Activated CD4-positive, CD25-positive, alpha-beta regulatory T cell treated with anti-CD3 and anti-CD28 coated beads, Interleukin-2, amount 50 U/mL, for 16 hours (primary cell): ENCODE data around the gene MED27.

ENCODE experiments used
- DNase-seq: peaks from one replicate; pipeline ENCODE4 v3.0.0-alpha.2; 2020; ENCODE audit warnings: low read depth, low spot score

MED27 gene

DNA sequence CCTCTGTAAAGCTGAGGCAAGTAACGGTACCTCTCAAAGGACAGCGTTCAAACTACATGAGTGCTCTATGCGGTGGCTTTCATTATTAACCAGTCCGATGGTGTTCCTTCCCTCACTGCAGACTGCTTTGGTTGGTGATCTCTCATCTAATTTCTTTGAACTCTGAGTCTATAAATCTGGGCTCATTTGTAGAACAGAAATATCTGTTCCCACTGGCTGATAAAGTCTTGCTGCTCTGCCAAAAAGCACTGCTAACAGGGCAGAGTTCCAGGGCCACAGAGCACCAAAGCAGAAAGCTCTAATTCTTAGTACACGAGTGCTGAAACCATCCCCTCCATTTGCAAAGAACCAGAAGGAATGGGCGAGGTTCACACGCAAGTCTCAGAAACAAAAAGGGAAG lies 81.9 kb downstream of the MED27 start:
- no peak for DNase-seq

DNA sequence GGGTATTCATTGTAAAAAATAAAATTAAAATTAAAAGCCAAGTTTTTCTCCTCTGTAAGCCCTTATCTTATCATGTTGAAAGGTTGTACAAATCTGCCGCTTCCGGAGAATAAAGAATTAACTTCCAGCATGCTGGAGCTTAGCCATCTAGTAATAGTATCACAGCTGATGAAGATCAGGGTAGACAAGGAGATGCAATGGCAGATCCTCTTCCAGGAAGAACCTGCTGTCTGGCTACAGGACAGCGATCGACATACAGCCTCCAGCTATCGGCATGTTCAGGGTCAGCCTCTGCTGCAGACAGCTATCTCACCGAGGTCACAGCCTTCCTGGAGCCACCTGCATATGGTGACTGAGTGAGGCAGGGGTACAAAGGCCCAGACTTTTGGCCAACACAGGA lies 82.6 kb downstream of the MED27 start:
- DNase-seq = no peak

DNA sequence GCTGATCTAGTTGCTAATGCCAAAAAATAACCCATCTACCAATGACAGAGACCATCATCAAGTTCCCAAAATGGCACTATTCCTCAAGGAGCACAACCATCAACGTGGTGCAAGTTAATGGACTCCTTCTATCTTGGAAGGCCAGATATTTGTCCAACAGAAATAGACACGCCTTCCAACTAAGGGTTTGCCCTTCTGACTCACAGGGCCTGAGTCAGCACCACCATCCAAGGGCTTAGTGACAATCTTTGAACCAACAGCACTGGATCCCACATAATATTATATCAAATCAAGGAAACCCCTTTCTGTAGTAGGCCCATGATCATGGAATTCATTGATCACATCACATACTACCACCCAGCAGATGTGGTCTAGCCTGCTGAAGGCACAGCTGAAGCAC lies 84.3 kb downstream of the MED27 start:
- no peak for DNase-seq

DNA sequence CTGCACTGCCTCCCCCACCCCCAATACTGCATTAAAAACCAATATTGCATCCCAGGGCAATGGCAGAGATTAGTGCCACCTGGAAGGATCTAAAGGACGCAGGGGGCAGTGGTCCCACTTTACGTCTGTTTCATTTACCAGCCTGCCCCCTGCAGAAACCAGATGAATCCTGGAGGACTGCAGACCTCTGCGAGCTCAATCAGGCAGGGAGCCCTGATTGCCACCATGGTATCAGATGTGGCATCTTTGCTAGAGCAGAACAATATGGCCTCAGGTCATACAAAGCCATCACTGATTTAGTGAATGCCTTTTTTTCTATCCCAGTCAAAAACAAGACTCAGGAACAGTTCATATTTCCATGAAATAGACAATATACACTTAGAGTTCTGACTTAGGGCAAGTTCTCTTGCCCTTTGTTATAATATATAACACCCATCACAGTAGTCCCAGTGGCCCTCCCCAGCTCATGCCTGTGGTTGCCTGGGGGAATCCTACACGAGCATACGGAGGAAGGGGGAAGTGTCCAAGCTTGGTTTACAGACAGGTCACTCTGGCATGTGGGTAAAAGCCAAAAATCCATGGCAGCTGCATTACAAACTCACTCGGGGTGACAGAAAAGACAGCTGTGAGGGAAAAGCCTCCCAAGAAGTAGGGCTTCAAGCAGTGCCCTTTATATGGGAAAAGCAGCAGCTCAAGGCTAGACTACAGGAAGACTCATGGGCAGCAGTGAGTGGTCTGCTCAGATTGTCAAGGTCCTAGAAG lies 85.1 kb downstream of the MED27 start:
- no peak for DNase-seq

DNA sequence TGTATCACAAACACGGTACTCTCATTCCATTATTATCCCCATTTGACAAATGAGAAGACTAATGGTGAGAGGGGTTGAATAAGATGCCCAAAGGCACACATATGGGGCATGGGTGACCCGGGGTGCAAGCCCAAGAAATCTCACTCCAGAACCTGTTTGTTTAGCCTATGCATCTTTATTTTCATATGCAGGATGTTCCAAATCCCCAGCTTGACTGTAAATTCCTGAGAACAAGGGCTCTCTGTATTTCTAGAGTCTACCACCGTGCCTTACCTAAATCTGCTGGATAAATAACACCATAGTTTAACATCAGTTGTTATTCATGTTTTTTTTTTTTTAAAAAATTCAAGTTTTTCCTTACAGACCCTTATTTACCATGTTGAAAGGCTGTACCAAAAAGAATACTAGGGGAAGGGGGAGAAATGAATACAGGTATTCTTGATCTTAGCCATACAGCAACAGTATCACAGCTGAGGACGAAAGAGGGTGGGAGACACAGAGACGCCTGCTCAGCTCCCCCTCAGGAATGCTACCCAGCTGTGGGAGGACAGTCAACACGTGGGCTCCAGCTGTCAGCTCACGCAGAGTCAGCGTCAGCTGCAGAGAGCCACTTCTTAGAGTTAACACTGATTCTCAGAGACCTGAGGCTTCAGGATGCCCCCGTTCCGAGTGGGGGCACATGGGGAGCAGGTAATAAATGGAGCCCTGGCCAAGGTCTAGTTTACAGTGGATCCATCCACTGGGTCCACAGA lies 86.6 kb downstream of the MED27 start:
- DNase-seq = no peak

DNA sequence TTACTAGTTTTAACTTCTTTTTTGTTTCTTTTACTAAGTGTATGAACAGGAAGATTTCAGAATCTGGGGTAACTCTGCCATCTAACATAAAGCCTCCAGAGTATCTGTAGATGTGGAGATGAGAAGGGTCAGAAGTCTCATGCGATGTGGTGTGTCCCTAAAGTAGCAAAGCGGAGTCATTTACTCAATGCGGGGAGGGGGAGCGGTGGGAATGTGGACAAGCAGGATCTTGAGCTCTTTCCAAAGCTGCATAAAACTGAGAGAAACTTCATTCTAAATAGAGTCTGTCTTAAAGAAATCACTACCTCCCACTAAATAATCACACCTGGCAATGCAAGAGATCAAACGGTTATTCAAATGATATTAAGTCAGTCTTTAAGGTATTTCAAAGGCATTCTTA lies 92.4 kb downstream of the MED27 start:
- no peak for DNase-seq

DNA sequence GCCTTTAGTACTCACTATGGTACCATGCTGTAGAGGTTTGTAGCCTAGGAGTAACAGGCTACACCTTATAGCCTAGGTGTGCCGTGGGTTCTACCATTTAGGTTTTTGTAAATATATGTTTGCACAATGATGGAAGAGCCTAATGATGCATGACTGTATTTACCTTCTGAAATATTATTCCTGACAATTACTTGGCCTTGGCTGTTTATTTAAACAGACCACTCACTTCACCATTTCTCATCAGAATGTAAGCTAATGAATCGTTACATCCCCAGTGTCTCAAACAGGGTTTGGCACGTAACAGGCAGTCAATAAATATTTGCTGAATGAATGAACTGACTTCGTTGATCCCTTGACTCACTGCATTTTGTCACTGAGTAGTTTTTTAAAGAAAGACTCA lies 93.1 kb downstream of the MED27 start:
- no peak for DNase-seq

DNA sequence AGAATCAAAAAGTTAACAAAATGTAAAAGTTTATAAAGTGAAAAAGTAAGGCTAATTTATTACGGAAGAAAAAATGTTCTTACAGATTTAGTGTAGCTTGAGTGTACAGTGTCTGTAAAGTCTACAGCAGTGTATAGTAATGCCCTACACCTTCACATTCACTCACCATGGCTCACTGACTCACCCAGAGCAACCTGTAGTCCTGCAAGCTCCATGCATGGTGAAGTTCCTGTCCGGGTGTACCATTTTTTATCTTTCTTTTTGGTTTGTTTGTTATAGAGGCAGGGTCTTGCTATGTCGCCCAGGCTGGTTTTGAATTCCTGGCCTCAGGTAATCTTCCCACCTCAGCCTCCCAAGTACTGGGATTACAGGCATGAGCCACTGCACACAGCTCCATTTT lies 93.6 kb downstream of the MED27 start:
- no peak for DNase-seq

DNA sequence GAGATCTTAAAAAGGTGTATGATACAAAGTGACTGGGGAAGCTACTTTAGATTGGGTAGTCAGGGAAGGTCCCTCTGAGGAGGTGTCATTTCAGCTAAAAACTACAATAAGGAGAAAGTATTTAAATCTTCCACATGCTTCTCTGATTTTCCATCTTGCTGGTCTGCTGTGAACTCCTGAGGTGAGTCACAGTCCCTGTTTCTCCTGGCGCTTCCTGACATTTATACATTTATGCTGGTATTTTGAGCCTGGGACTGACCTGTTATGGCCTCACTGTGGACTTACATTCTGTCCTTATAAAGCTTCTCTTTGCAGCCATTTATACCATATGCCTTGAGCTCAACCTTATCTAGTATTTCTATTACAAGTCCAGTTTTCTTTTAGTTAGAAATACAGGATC lies 95.1 kb downstream of the MED27 start:
- DNase-seq = no peak

DNA sequence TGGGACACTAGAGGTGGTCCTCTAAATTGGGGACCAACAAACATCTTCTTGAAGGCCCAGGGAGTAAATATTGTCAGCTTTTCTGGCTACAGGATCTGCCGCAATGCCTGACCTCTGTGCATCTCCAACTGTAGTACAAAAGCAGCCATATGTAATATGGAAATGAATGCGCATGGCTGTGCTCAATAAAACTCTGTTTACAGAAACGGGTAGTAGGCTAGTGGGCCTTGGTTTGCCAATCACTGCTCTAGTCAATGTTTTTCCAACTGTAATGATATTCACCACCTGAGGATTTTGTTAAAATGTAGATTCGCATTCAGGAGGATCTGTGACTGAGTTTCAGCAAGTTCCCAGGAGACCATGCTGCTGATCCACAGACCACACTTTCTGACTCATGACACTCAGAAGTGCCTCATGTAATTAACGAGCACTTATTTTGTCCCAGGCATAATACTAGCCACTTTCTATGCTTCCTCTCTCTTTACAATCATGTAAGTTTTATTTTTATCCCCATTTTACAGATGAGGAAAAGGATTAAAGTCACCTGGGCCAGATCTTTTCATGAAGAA lies 96.9 kb downstream of the MED27 start:
- DNase-seq = no peak

DNA sequence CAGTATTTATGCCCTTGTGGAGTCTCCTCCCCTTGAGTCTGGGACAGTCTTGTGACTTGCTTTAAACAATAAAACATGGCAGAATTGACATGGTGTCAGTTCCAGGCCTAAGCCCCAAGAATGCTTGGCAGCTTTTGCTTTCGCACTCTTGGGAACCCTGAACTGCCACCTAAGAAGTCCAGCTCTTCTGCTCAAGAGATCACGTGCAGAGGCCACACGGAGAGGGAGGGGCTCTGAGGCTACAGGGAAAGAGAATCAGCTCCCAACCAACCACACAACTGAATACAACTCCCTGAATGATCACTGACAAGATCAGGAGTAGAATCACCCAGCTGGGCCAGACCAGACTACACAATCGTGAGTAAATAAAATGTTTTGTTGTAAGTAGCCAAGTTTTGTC lies 97.6 kb downstream of the MED27 start:
- no peak for DNase-seq

DNA sequence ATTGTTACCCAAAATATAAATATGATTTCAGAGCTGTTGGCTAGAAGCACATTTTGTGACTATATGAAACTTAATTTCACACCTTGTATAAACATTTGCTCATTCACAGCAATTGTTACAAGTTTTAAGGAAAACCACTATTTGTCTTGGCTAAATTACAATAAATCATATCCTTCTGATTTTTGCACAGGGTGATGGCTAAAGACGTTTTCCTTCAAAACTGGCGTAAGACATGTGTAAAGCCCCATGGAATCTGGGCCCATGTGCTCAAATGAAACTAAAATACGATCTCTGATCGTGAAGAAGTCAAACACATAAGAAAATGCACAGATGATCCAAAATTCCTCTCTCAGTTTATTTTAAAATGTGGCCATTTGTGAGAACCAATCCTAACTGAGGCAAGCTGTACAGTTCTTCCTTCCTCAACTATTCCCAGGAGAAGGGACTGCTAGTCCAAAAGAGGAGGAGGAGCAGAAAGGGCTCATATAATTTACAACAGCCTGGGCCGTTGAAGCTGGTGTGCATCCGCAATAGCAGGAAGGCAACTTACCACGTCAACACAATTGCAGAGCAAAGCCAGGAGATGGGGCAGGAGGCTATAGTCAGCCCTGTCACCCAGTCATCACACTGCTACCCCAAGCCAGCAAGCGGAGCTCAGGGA lies 98.4 kb downstream of the MED27 start:
- no peak for DNase-seq

DNA sequence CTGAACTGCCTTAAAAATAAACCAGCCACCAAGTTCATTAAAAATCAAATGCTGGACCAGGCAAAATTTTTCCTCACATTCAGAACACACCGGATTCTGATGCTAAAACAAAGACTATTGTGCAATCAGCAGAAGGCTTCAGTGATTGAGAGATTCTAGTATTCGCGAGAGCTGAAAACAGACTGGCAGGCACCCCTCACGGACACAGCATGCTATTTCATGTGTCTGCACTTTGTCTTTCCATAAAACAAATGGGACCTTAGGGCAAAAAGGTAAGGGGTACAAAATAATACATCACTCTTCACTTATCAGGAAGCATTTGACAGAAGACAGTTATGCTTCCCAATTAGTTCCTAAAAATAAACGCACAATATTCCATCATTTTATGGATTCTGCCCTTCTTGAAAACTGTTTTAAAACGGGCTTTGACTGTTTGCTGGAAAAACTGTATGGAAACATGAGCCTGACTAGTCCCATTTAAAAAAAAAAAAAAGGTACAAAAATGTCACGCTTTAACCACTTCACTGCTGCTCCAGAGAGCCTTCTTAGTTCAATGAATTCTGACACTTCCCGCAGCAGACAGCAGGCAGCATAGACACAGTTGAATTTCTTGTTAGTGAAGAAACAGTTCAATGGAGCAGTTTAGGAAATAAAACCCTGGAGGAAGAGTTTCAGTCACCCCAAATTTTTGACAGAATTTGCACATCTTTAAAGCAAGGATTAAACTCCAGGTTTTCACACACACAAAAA lies 99.2 kb downstream of the MED27 start:
- no peak for DNase-seq

DNA sequence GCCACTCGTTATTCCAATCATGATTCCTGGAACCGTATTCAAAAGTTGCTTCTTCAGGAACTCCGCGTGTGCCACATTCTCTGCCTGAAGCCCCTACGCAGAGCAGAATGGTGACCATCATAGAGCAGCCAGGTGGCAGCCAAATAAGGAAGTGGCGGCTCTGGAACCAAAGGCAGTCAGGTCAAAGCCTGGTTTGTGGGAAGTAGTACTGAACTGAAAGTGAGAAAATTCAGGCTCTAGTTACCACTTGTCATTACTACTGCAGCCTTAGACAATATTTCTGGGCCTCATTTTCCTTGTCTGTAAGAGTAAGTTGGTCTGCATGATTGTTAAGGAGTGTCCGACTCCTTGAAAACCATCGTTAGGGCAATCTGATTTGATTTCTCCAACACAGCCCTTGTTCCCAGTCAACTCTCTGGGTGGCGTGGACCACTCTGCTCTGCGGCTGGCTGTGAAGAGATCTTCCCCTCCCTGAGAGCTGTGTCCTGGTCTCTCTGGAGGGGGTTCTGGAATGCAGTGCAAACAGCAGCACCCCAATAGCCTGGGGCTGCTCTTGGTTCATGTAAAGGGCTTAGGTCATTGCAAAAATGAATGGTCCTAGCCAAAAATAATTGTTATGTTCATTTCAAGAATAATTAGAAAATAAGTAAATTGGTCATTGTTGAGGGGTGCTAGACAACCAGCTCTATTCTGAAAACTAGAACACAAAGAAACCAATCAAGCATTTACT lies 102.4 kb downstream of the MED27 start:
- DNase-seq = no peak

DNA sequence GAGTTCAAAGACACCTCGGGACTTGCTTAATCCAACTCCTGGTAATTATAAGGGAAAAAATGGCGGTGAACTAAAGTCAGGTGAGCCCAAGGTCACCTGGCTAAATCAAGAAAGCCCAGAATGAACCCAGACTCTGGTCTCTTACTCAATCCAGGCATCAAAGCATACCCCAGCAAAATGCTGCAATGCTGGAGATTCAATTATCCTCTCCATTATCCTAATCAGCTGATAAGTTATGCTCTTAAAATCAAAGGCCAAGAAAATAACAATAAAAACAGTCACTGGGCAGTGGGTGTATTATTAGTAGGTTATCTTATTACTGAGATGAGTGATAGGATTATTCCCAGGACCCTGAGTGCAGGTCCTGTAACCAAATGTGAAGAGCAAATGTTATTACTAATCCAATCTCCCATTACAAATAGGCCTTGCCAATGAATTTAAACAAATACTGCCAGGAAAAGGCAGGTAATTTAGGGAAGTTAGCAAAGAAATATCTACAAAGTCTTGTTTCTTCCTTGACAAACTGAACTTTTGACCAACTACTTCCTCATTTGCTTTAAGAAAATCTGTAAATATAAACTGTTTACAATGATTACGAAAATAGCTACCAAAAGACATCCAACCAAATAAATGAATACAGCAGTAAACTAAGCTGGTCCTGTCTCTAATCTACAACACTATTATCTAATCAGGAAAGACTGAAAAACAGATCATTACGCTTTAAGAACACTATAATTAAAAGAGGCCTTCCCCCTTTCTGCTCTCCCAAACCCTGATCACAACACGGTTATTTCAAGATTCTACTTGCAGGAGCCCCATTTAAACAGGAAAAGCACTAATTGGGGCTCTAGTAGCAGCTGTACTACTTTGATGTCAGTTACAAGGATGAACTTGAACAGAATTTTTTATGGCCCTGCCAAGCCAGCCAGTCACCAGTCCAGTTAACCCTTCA lies 103.2 kb downstream of the MED27 start:
- DNase-seq = no peak

DNA sequence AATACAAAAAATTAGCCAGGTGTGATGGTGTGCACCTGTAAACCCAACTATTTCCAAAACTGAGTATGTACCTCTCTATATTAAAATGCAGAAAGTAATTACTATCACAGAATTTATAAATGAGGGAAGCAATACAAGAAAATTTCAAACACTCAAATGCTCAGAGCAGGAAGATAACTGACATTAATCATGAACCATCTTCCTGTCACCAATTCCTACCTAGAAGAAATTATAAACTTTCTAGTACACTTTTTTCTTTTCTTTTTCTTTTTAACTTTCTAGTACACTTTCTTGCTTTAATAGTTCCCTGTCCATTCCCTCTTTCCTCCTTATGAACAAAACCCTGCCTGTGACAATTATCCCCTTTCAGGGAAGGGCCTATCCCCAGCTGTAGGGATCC lies 106.8 kb downstream of the MED27 start:
- DNase-seq = no peak

DNA sequence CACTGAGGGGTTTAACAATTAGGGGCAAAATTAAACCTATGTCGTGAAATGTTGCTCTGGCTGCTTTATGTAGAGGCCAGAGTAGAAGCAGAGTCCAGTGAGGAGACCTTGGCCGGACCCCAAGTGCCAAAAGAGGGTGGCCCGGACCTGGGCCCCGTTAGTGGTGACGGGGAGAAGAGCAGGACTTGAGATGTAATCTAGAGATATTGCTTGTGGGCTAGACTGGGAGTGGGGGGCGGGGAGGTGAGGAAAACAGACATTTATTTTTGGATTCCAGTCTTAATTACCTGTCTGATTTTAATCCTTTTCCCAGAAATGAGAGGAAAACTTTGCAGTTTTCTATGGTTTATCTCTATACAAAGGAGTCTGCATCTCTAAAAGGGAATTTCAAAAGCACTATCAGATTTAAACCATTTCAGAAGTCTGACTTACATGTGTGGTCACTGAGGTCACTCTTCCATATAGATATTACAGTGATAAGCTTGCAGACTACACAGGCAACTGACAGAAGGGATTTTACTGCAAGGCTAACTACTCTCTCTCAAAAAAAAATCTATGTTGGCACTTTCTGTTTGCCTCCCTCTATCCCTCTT lies 108.1 kb downstream of the MED27 start:
- DNase-seq = no peak

DNA sequence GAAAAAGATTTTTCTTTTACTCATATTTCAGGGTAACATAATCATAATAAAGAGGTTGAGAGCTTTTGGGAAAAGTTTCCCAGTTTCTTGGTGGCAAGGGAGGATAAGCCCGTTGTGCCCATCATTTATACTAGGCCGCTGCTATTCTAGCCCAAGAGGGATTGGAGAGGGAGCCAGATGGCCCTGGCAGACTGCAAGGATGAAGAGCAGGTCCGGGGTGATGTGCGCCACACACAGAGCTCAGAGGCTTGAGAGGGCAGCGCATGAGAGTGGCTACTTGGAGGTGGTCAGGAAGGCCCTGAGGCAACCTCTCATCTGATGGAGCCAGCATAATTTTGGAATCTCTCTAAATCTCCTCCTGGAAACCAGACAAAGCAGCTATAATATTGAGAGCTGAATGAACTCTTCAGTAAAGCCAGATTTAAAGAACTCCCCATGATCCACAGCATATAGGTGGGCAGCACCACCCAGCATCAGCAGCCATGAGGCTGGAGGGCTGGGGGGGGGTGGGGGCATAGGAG lies 110.1 kb downstream of the MED27 start:
- no peak for DNase-seq

DNA sequence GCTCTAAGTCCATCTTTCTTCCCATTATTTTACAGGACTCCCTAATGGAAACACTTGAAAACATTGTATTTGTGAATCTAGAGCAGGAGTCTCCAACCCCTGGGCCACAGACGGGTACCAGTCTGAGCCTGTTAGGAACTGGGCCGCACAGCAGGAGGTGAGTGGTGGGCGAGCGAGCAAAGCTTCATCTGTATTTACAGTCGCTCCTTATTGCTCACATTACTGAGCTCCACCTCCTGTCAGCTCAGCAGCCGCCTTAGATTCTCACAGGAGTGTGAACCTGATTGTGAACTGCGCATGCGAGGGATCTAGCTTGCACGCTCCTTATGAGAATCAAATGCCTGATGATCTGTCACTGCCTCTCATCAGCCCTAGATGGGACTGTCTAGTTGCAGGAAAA lies 111.0 kb downstream of the MED27 start:
- no peak for DNase-seq
